PC-9 (cell line): ENCODE results near the gene SNX13.

Experiments used
- EZH2 ChIP-seq: fragments of 200-600 bp; sonication (generic); IDR thresholded peaks from 2 replicates; pipeline ENCODE4 v1.8.0; 2017; ENCODE audit warnings: antibody characterized with exemption, low read depth
- TF ChIP-seq, protein P1 (sequence below): fragments of 200-600 bp; sonication (generic); conservative IDR thresholded peaks from 2 replicates; pipeline ENCODE4 v1.6.1; 2017; ENCODE audit warnings: mixed run types, antibody characterized with exemption, mild to moderate bottlenecking, moderate library complexity

- TF ChIP-seq, protein P1, sequence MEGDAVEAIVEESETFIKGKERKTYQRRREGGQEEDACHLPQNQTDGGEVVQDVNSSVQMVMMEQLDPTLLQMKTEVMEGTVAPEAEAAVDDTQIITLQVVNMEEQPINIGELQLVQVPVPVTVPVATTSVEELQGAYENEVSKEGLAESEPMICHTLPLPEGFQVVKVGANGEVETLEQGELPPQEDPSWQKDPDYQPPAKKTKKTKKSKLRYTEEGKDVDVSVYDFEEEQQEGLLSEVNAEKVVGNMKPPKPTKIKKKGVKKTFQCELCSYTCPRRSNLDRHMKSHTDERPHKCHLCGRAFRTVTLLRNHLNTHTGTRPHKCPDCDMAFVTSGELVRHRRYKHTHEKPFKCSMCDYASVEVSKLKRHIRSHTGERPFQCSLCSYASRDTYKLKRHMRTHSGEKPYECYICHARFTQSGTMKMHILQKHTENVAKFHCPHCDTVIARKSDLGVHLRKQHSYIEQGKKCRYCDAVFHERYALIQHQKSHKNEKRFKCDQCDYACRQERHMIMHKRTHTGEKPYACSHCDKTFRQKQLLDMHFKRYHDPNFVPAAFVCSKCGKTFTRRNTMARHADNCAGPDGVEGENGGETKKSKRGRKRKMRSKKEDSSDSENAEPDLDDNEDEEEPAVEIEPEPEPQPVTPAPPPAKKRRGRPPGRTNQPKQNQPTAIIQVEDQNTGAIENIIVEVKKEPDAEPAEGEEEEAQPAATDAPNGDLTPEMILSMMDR, result no peak
- no peak for TF ChIP-seq EZH2
Observed at GRCh38 chr7:17773289-17773626, 167.0 kb downstream of the SNX13 start.
